HG03460 (cell line): ENCODE results near the gene FAM9B.

Source experiments
- ATAC-seq: cut with Tn5 transposase; IDR thresholded peaks from one replicate; pipeline ENCODE4 v1.9.1; 2021; ENCODE audit not compliant: unreplicated experiment

The FAM9B gene

GRCh38 chrX:8981723-8982122 is 52.2 kb downstream of the FAM9B start:
- ATAC-seq, result no peak

- no peak for ATAC-seq
Observed at GRCh38 chrX:8980756-8981155, 53.2 kb downstream of the FAM9B start.
